Neural cell (in vitro differentiated cells): Measurements from ENCODE around the gene CSNK2A3. TPM values are rescaled to one million over a fixed set of nuclear protein-coding genes. Genes with fewer than 3 reads are reported as not detected.

Experiments
- H2AFZ ChIP-seq: fragments of 200-600, 300-800 bp; sonication (generic), shearing (Covaris generic); 2 replicates; pipeline ENCODE4 v1.6.0; 2014; ENCODE audit warnings: low read depth, mild to moderate bottlenecking, antibody characterized with exemption, low read length, moderate library complexity
- H3F3A ChIP-seq: fragments of 200-600 bp; shearing (Covaris generic); 2 replicates; pipeline ENCODE4 v1.6.1; 2016; ENCODE audit warnings: mild to moderate bottlenecking, moderate library complexity, mixed read lengths, antibody characterized with exemption, low read length; ENCODE audit not compliant: insufficient read depth, poor library complexity, severe bottlenecking
- H3K27ac ChIP-seq: fragments of 200-600, 300-800 bp; sonication (generic), shearing (Covaris generic); 2 replicates; pipeline ENCODE4 v1.5.1; 2014; ENCODE audit warnings: mild to moderate bottlenecking, low read length, moderate library complexity
- H3K27me3 ChIP-seq: fragments of 300-800, 200-600 bp; sonication (generic), shearing (Covaris generic); 2 replicates; pipeline ENCODE4 v1.6.0; 2014; ENCODE audit warnings: mild to moderate bottlenecking, low read depth, low read length, moderate library complexity; ENCODE audit not compliant: insufficient read depth
- H3K36me3 ChIP-seq: fragments of 300-800, 200-600 bp; sonication (generic), shearing (Covaris generic); 2 replicates; pipeline ENCODE4 v1.5.1; 2014; ENCODE audit warnings: mild to moderate bottlenecking, antibody characterized with exemption, low read length, moderate library complexity; ENCODE audit not compliant: insufficient read depth
- H3K4me2 ChIP-seq: fragments of 300-800, 200-600 bp; sonication (generic), shearing (Covaris generic); 2 replicates; pipeline ENCODE4 v1.6.0; 2014; ENCODE audit warnings: mild to moderate bottlenecking, low read length
- H3K4me3 ChIP-seq: fragments of 300-800, 200-600 bp; sonication (generic), shearing (Covaris generic); 2 replicates; pipeline ENCODE4 v1.5.1; 2014; ENCODE audit warnings: mild to moderate bottlenecking, low read length, moderate library complexity
- H3K79me2 ChIP-seq: fragments of 200-600 bp; shearing (Covaris generic); replicated peaks from 2 replicates; pipeline ENCODE4 v1.6.0; 2014; ENCODE audit warnings: mild to moderate bottlenecking, low read length, moderate library complexity; ENCODE audit not compliant: insufficient read depth
- H3K9ac ChIP-seq: fragments of 300-800, 200-600 bp; sonication (generic), shearing (Covaris generic); 2 replicates; pipeline ENCODE4 v1.6.1; 2016; ENCODE audit warnings: mild to moderate bottlenecking, low read length, mixed read lengths
- H3K9me2 ChIP-seq: fragments of 200-600 bp; shearing (Covaris generic); 2 replicates; pipeline ENCODE4 v1.6.1; 2016; ENCODE audit warnings: mild to moderate bottlenecking, low read length, mixed read lengths; ENCODE audit not compliant: insufficient read depth
- H3K9me3 ChIP-seq: fragments of 200-600, 300-800 bp; sonication (generic), shearing (Covaris generic); 2 replicates; pipeline ENCODE4 v1.6.1; 2016; ENCODE audit warnings: mild to moderate bottlenecking, mixed run types, low read length, moderate library complexity, mixed read lengths
- H4K20me1 ChIP-seq: fragments of 200-600 bp; shearing (Covaris generic); 2 replicates; pipeline ENCODE4 v1.6.1; 2016; ENCODE audit warnings: mild to moderate bottlenecking, mixed run types; ENCODE audit not compliant: insufficient read depth
- CTCF ChIP-seq: fragments of 450-650 bp; IDR thresholded peaks from 2 replicates; pipeline ENCODE4 v1.5.1; 2014; ENCODE audit warnings: antibody characterized with exemption, mild to moderate bottlenecking, moderate library complexity; ENCODE audit not compliant: poor library complexity, severe bottlenecking
- EP300 ChIP-seq: fragments of 450-650 bp; conservative IDR thresholded peaks from 2 replicates; pipeline ENCODE4 v1.6.1; 2014; ENCODE audit warnings: antibody characterized with exemption, mild to moderate bottlenecking, moderate library complexity; ENCODE audit not compliant: poor library complexity, severe bottlenecking
- EZH2 ChIP-seq: fragments of 200-600, 300-800 bp; shearing (Covaris generic), sonication (generic); IDR thresholded peaks from 2 replicates; pipeline ENCODE4 v1.6.1; 2014; ENCODE audit warnings: antibody characterized with exemption, low read length, borderline replicate concordance, mild to moderate bottlenecking; ENCODE audit not compliant: insufficient read depth, poor library complexity, severe bottlenecking
- MXI1 ChIP-seq: fragments of 450-650 bp; conservative IDR thresholded peaks from 2 replicates; pipeline ENCODE4 v1.6.1; 2014; ENCODE audit warnings: antibody characterized with exemption, mild to moderate bottlenecking; ENCODE audit not compliant: poor library complexity, severe bottlenecking
- POLR2AphosphoS5 ChIP-seq: IDR thresholded peaks from 2 replicates; pipeline ENCODE4 v1.6.1; 2012
- RAD21 ChIP-seq: fragments of 450-650 bp; conservative IDR thresholded peaks from 2 replicates; pipeline ENCODE4 v1.6.1; 2014; ENCODE audit warnings: antibody characterized with exemption, mild to moderate bottlenecking, moderate library complexity
- REST ChIP-seq: IDR thresholded peaks from 2 replicates; pipeline ENCODE4 v1.6.1; 2012; ENCODE audit warnings: borderline replicate concordance
- SMC3 ChIP-seq: fragments of 450-650 bp; conservative IDR thresholded peaks from 2 replicates; pipeline ENCODE4 v1.6.1; 2014; ENCODE audit warnings: antibody characterized with exemption, mild to moderate bottlenecking, moderate library complexity; ENCODE audit not compliant: poor library complexity
- TAF1 ChIP-seq: IDR thresholded peaks from 2 replicates; pipeline ENCODE4 v1.6.1; 2012; ENCODE audit warnings: low read depth
- polyA plus RNA-seq: library from polyadenylated mRNA; depleted of rRNA; stranded (reverse); fragments of >200 nt; gene quantifications from 2 replicates; pipeline ENCODE4 v1.2.3, GENCODE V29; 2014

CSNK2A3 gene
- polyA plus RNA-seq, 1 donor from 2014 or later, result 2.1 TPM

- Histone ChIP-seq H4K20me1 (no peaks in the 10 kb centered on the region), H3K9ac (no peak overlapping the region), H3K79me2 (no peaks in the 10 kb centered on the region), H2AFZ (no peak overlapping the region), H3K27me3 (no peaks in the 10 kb centered on the region), H3K9me3 (no peaks in the 10 kb centered on the region), H3K4me3 (no peak overlapping the region), H3F3A (no peaks in the 10 kb centered on the region), H3K9me2 (no peaks in the 10 kb centered on the region), H3K36me3 (no peaks in the 10 kb centered on the region), H3K27ac (no peak overlapping the region), H3K4me2 (no peak overlapping the region)
- TF ChIP-seq CTCF (no peak), RAD21 (no peak), REST (no peak), TAF1 (no peak), EZH2 (no peak), SMC3 (no peak), POLR2AphosphoS5 (no peak), EP300 (no peak), MXI1 (no peak)
Observed at GRCh38 chr11:11348303-11348702, 4.7 kb downstream of the CSNK2A3 start.

- Histone ChIP-seq H3F3A (no peaks in the 10 kb centered on the region), H4K20me1 (no peaks in the 10 kb centered on the region), H3K27me3 (no peaks in the 10 kb centered on the region), H2AFZ (no peak overlapping the region), H3K9ac (no peak overlapping the region), H3K4me3 (no peak overlapping the region), H3K79me2 (no peaks in the 10 kb centered on the region), H3K36me3 (no peaks in the 10 kb centered on the region), H3K4me2 (no peak overlapping the region), H3K9me2 (no peaks in the 10 kb centered on the region), H3K9me3 (no peaks in the 10 kb centered on the region), H3K27ac (no peak overlapping the region)
- TF ChIP-seq SMC3, result no peak
- no peak for TF ChIP-seq EZH2
- no peak for TF ChIP-seq TAF1
- no peak for TF ChIP-seq POLR2AphosphoS5
- TF ChIP-seq RAD21, result no peak
- no peak for TF ChIP-seq CTCF
- no peak for TF ChIP-seq MXI1
- TF ChIP-seq REST, result no peak
- TF ChIP-seq EP300, result no peak
Observed at GRCh38 chr11:11347592-11347991, 5.5 kb downstream of the CSNK2A3 start.
